Mucosa of rectum (tissue), 2 donors: ENCODE data around the gene C2orf92.

Experiments used
- H3K27ac ChIP-seq, 2 donors: one replicate each; pipeline ENCODE4 v1.7.0; 2013; ENCODE audit warnings: inconsistent platforms in 2 of 2, low read depth in 2 of 2, low read length in 2 of 2
- H3K27me3 ChIP-seq, 2 donors: one replicate each; pipeline ENCODE4 v1.7.0; 2013; ENCODE audit warnings: low read length in 2 of 2; ENCODE audit not compliant: control insufficient read depth in 2 of 2, insufficient read depth in 2 of 2
- H3K36me3 ChIP-seq, 2 donors: one replicate each; pipeline ENCODE4 v1.7.0; 2013; ENCODE audit warnings: low read length in 2 of 2; ENCODE audit not compliant: control insufficient read depth in 2 of 2, insufficient read depth in 2 of 2
- H3K4me1 ChIP-seq, 2 donors: one replicate each; pipeline ENCODE4 v1.7.0; 2013; ENCODE audit warnings: low read length in 2 of 2, mild to moderate bottlenecking in 1 of 2; ENCODE audit not compliant: control insufficient read depth in 2 of 2, insufficient read depth in 2 of 2
- H3K4me3 ChIP-seq, 2 donors: one replicate each; pipeline ENCODE4 v1.7.0; 2013; ENCODE audit warnings: low read length in 2 of 2
- H3K9ac ChIP-seq, 2 donors: one replicate each; pipeline ENCODE4 v1.7.0; 2013; ENCODE audit warnings: low read length in 2 of 2, low read depth in 1 of 2, mild to moderate bottlenecking in 1 of 2
- H3K9me3 ChIP-seq, 2 donors: one replicate each; pipeline ENCODE4 v1.7.0; 2013; ENCODE audit warnings: low read length in 2 of 2; ENCODE audit not compliant: control insufficient read depth in 2 of 2
- donor health status: healthy.
- donor health status: Normal muscosa, but diverticular disease.

C2orf92 gene

GRCh38 chr2:97659256-97660043 is 10.1 kb upstream of the C2orf92 start:
- H3K9ac ChIP-seq: no peak overlapping the region
- no peak overlapping the region for H3K4me3 ChIP-seq
- H3K9me3 ChIP-seq: no peaks in the 10 kb centered on the region
- H3K36me3 ChIP-seq: peaks cover 38 to 45% of the 10 kb centered on the region in 2 donors
- peaks cover 14 to 16% of the 10 kb centered on the region in 2 donors for H3K4me1 ChIP-seq
- no peak overlapping the region for H3K27ac ChIP-seq
- no peaks in the 10 kb centered on the region for H3K27me3 ChIP-seq

- no peak overlapping the region for H3K27ac ChIP-seq
- peaks cover 14 to 18% of the 10 kb centered on the region in 2 donors for H3K4me1 ChIP-seq
- H3K4me3 ChIP-seq: no peak overlapping the region
- H3K9ac ChIP-seq: no peak overlapping the region
- peaks cover 33 to 41% of the 10 kb centered on the region in 2 donors for H3K36me3 ChIP-seq
- H3K27me3 ChIP-seq: no peaks in the 10 kb centered on the region
- H3K9me3 ChIP-seq: no peaks in the 10 kb centered on the region
These were observed 9.3 kb upstream of the C2orf92 start for GRCh38 chr2:97660044-97660774.

GRCh38 chr2:97660775-97661389 is 8.6 kb upstream of the C2orf92 start:
- H3K9ac ChIP-seq: no peak overlapping the region
- no peak overlapping the region for H3K27ac ChIP-seq
- peaks cover 14 to 18% of the 10 kb centered on the region in 2 donors for H3K4me1 ChIP-seq
- peaks cover 33 to 41% of the 10 kb centered on the region in 2 donors for H3K36me3 ChIP-seq
- H3K4me3 ChIP-seq: no peak overlapping the region
- H3K27me3 ChIP-seq: no peaks in the 10 kb centered on the region
- H3K9me3 ChIP-seq: no peaks in the 10 kb centered on the region

GRCh38 chr2:97661927-97662326 is 7.6 kb upstream of the C2orf92 start:
- H3K9me3 ChIP-seq: no peaks in the 10 kb centered on the region
- H3K9ac ChIP-seq: peak overlapping the region in 1 of 2 donors; percentile 96
- peaks cover 14 to 18% of the 10 kb centered on the region in 2 donors for H3K4me1 ChIP-seq
- H3K27me3 ChIP-seq: no peaks in the 10 kb centered on the region
- peaks cover 26 to 31% of the 10 kb centered on the region in 2 donors for H3K36me3 ChIP-seq
- no peak overlapping the region for H3K27ac ChIP-seq
- H3K4me3 ChIP-seq: peak overlapping the region in 1 of 2 donors; percentile 99

- Histone ChIP-seq H3K27me3 (no peaks in the 10 kb centered on the region), H3K4me3 (peak overlapping the region; percentile 76 to 99), H3K36me3 (peaks cover 21 to 26% of the 10 kb centered on the region in 2 donors), H3K9me3 (no peaks in the 10 kb centered on the region), H3K9ac (peak overlapping the region; percentile 96 to 97), H3K4me1 (peaks cover 14 to 18% of the 10 kb centered on the region in 2 donors), H3K27ac (peak overlapping the region; percentile 94 to 97)
These were observed 7.1 kb upstream of the C2orf92 start for GRCh38 chr2:97662386-97662894.

GRCh38 chr2:97662895-97663625 is 6.5 kb upstream of the C2orf92 start:
- Histone ChIP-seq H3K27me3 (no peaks in the 10 kb centered on the region), H3K9me3 (no peaks in the 10 kb centered on the region), H3K4me3 (peak overlapping the region; percentile 76 to 99), H3K9ac (peak overlapping the region; percentile 96 to 97), H3K36me3 (peaks cover 14 to 21% of the 10 kb centered on the region in 2 donors), H3K4me1 (peaks cover 14 to 18% of the 10 kb centered on the region in 2 donors), H3K27ac (peak overlapping the region; percentile 94 to 97)

- Histone ChIP-seq H3K27ac (peak overlapping the region; percentile 94 to 97), H3K9me3 (no peaks in the 10 kb centered on the region), H3K4me1 (peaks cover 14 to 18% of the 10 kb centered on the region in 2 donors), H3K27me3 (no peaks in the 10 kb centered on the region), H3K4me3 (peak overlapping the region; percentile 76 to 99), H3K9ac (peak overlapping the region; percentile 96 to 97), H3K36me3 (peaks cover 9 to 15% of the 10 kb centered on the region in 2 donors)
These were observed 5.9 kb upstream of the C2orf92 start for GRCh38 chr2:97663626-97663961.

- Histone ChIP-seq H3K27me3 (no peaks in the 10 kb centered on the region), H3K9ac (peak within 1 kb of the TSS; percentile 96 to 97), H3K27ac (peak within 1 kb of the TSS; percentile 94 to 97), H3K9me3 (no peaks in the 10 kb centered on the region), H3K4me1 (peaks cover 14 to 18% of the 10 kb centered on the region in 2 donors), H3K4me3 (peak within 1 kb of the TSS; percentile 79 to 99), H3K36me3 (peaks cover 5 to 11% of the 10 kb centered on the region in 2 donors)
These were observed 5.4 kb upstream of the C2orf92 start, which contains the start of gene ACTR1B for GRCh38 chr2:97663962-97664635. TSS of gene ACTR1B (minus strand) at chr2:97664044. CDS start at chr2:97663890, 154 bp downstream.

- Histone ChIP-seq H3K27ac (peak overlapping the region; percentile 94 to 97), H3K36me3 (peaks cover 2 to 7% of the 10 kb centered on the region in 2 donors), H3K27me3 (no peaks in the 10 kb centered on the region), H3K9ac (peak overlapping the region; percentile 91 to 97), H3K9me3 (no peaks in the 10 kb centered on the region), H3K4me3 (peak overlapping the region; percentile 79), H3K4me1 (peaks cover 14 to 18% of the 10 kb centered on the region in 2 donors)
These were observed 4.9 kb upstream of the C2orf92 start for GRCh38 chr2:97664636-97664970.
